K562 (cell line): ENCODE results near the gene SRF. TPM values are rescaled to one million over a fixed set of nuclear protein-coding genes. Genes with fewer than 3 reads are reported as not detected.
A peak's percentile ranks its signal among the peaks of the same experiment; 100 is the strongest.

Source experiments
- ATAC-seq: fragments of 200-7000 bp; cut with Tn5 transposase; 3 replicates; pipeline ENCODE4 v1.9.1; 2020; ENCODE audit warnings: moderate library complexity
- BruUV-seq: library from RNA; stranded (reverse); fragments of 400-500 nt; replicated peaks from 2 replicates; lab custom pipeline; 2021; lab: Mats Ljungman, UMichigan
- CTCF ChIA-PET: fragments of 300-600 bp; formaldehyde crosslinking; extraction: SDS; loops from one replicate; lab custom pipeline; 2021; ENCODE audit warnings: low intra/inter-chr PET ratio; lab: Yijun Ruan, JAX
- POLR2A ChIA-PET: fragments of 300-600, 350-650 bp; sonication (Branson Sonifier 250); formaldehyde crosslinking; extraction: SDS; loops from one replicate; lab custom pipeline; 2021; ENCODE audit warnings: antibody characterized with exemption, inconsistent platforms; lab: Yijun Ruan, JAX
- DNase-seq, 4 experiments: peaks; one replicate each; pipeline versions ENCODE4 v3.0.0 to v3.0.0-alpha.2; 2011 to 2018; ENCODE audit warnings: low spot score in 3 of 4, mixed read lengths in 3 of 4; ENCODE audit errors: extremely low read depth in 1 of 4
- FAIRE-seq: peaks from 2 replicates; lab custom pipeline; 2011; peaks lifted over from hg19 to GRCh38; lab: Jason Lieb, UNC
- H2AFZ ChIP-seq: 2 replicates; pipeline ENCODE4 v1.6.0; 2011; ENCODE audit warnings: low read depth, low read length, control low read depth, inconsistent platforms
- H3K27ac ChIP-seq: fragments of 200-600 bp; 3 replicates; pipeline ENCODE4 v1.8.0; 2011; ENCODE audit warnings: low read depth, mild to moderate bottlenecking, control low read depth, inconsistent platforms, low read length, moderate library complexity, mixed read lengths; ENCODE audit errors: extremely low read depth
- H3K27me3 ChIP-seq, 2 experiments: fragments of 300-600 bp in 1 of 2; 2 replicates in 1 of 2; 3 replicates in 1 of 2; pipeline versions ENCODE4 v1.6.0 to v1.8.0; 2011; ENCODE audit warnings: inconsistent platforms in 2 of 2, low read length in 2 of 2, mild to moderate bottlenecking in 1 of 2, mixed read lengths in 1 of 2, moderate library complexity in 1 of 2; ENCODE audit not compliant: control insufficient read depth in 2 of 2, insufficient read depth in 2 of 2
- H3K36me3 ChIP-seq: fragments of 300-600 bp; 3 replicates; pipeline ENCODE4 v1.8.0; 2011; ENCODE audit warnings: mild to moderate bottlenecking, low read length, inconsistent platforms; ENCODE audit not compliant: control insufficient read depth, insufficient read depth
- H3K4me1 ChIP-seq, 2 experiments: fragments of 200-600 bp in 1 of 2; replicated peaks in 1 of 2; 2 replicates in 1 of 2; 3 replicates in 1 of 2; pipeline versions ENCODE4 v1.5.1 to v1.8.0; 2011; ENCODE audit warnings: inconsistent platforms in 2 of 2, low read length in 2 of 2, mild to moderate bottlenecking in 1 of 2, mixed read lengths in 1 of 2, moderate library complexity in 1 of 2; ENCODE audit not compliant: control insufficient read depth in 2 of 2, insufficient read depth in 2 of 2
- H3K4me2 ChIP-seq: 2 replicates; pipeline ENCODE4 v1.6.1; 2011; ENCODE audit warnings: low read length, control low read depth, inconsistent platforms, mixed read lengths; ENCODE audit not compliant: insufficient read depth
- H3K4me3 ChIP-seq: fragments of 200-600 bp; sonication (generic), shearing (Covaris generic); 2 replicates; pipeline ENCODE4 v1.5.1; 2016; ENCODE audit warnings: control low read depth, inconsistent platforms
- H3K79me2 ChIP-seq: fragments of 200-600 bp; 3 replicates; pipeline ENCODE4 v1.8.0; 2011; ENCODE audit warnings: low read length, inconsistent platforms; ENCODE audit not compliant: control insufficient read depth, insufficient read depth
- H3K9ac ChIP-seq, 2 experiments: 2 replicates each; pipeline versions ENCODE4 v1.6.0 to v1.6.1; 2011; ENCODE audit warnings: low read depth in 2 of 2, low read length in 2 of 2, control low read depth in 1 of 2, inconsistent platforms in 1 of 2, mild to moderate bottlenecking in 1 of 2, mixed read lengths in 1 of 2; ENCODE audit not compliant: insufficient read depth in 1 of 2
- H3K9me1 ChIP-seq: one replicate; pipeline ENCODE4 v1.6.0; 2011; ENCODE audit warnings: inconsistent platforms, mild to moderate bottlenecking, low read length, moderate library complexity; ENCODE audit not compliant: control insufficient read depth, insufficient read depth
- H3K9me3 ChIP-seq: replicated peaks from 2 replicates; pipeline ENCODE4 v1.5.1; 2011; ENCODE audit warnings: low read depth, low read length, inconsistent platforms; ENCODE audit not compliant: control insufficient read depth, insufficient read depth
- H4K20me1 ChIP-seq: replicated peaks from 2 replicates; pipeline ENCODE4 v1.6.1; 2011; ENCODE audit warnings: low read length, inconsistent platforms, mixed read lengths; ENCODE audit not compliant: control insufficient read depth, insufficient read depth
- CHD2 ChIP-seq: IDR thresholded peaks from 2 replicates; pipeline ENCODE4 v1.6.1; 2011; ENCODE audit warnings: low read depth, low read length
- EGR1 ChIP-seq: fragments of 450-650 bp; conservative IDR thresholded peaks from 2 replicates; pipeline ENCODE4 v1.6.1; 2017; ENCODE audit warnings: mild to moderate bottlenecking
- FOXP1 ChIP-seq: sonication (generic); formaldehyde crosslinking; IDR thresholded peaks from 2 replicates; pipeline ENCODE4 v1.8.0; 2022; ENCODE audit warnings: mild to moderate bottlenecking, missing genetic modification reagents
- POLR2A ChIP-seq: fragments of 450-650 bp; conservative IDR thresholded peaks from 2 replicates; pipeline ENCODE4 v1.6.1; 2016
- POLR2AphosphoS2 ChIP-seq: IDR thresholded peaks from 2 replicates; pipeline ENCODE4 v1.6.1; 2012; ENCODE audit warnings: low read length, improper control_type of control experiment
- POLR2G ChIP-seq: fragments of 200-400 bp; formaldehyde crosslinking; IDR thresholded peaks from 2 replicates; pipeline ENCODE4 v1.6.1; 2017; ENCODE audit warnings: low read depth, mild to moderate bottlenecking, antibody characterized with exemption, low read length, moderate library complexity
- SUPT5H ChIP-seq: fragments of 450-650 bp; IDR thresholded peaks from 2 replicates; pipeline ENCODE4 v1.6.1; 2016
- USF1 ChIP-seq: sonication (generic); formaldehyde crosslinking; IDR thresholded peaks from 2 replicates; pipeline ENCODE4 v1.9.0; 2022; ENCODE audit warnings: mild to moderate bottlenecking, missing genetic modification reagents
- WGBS: fragments of 100-300 bp; shearing (Covaris generic); methylation state at CpG from one replicate; pipeline ENCODE4 v1.1.6; 2016; ENCODE audit warnings: low coverage, mixed read lengths; ENCODE audit not compliant: insufficient coverage; ENCODE audit errors: missing lambda C conversion rate; 5-methylcytosine and 5-hydroxymethylcytosine counted together
- in situ Hi-C: fragments of 300-500 bp; cut with MboI; formaldehyde crosslinking; loops from 4 replicates; pipeline ENCODE4 v1.15.0; 2018; ENCODE audit warnings: inconsistent platforms, mixed read lengths
- intact Hi-C: fragments of 100-400 bp; cut with micrococcal nuclease; formaldehyde crosslinking; loops from 2 replicates; pipeline ENCODE4 v1.14.2; 2022
- polyA plus RNA-seq, 8 experiments: library from polyadenylated mRNA; depleted of rRNA in 4 of 8; stranded (reverse) in 5 of 8; unstranded in 3 of 8; fragments of >200 nt; fragmentation: Nextera tagmentation in 2 of 8; fragmentation: Illumina TruSeq in 1 of 8; extraction: Ambion mirVana in 2 of 8; extraction: Trizol in 1 of 8; gene quantifications; 2 replicates each; pipeline versions ENCODE4 v1.2.1 to v1.2.3, GENCODE V29; 2011 to 2014; ENCODE audit warnings: inconsistent platforms in 1 of 8, missing spikeins in 1 of 8
- total RNA-seq, 7 experiments: library from RNA; depleted of rRNA in 6 of 7; stranded (reverse); fragments of >200 nt in 6 of 7; fragmentation: Illumina TruSeq in 2 of 7; extraction: Trizol in 2 of 7; gene quantifications; 2 replicates each; pipeline versions ENCODE4 v1.2.1 to v1.2.3, GENCODE V29; 2011 to 2021; ENCODE audit warnings: low replicate concordance in 1 of 7

SRF gene
- total and polyA plus RNA-seq, 9 of the 15 experiments (the other 6 are each of a cell fraction or from before 2014, with no cell fraction given), result 2.5 to 37.0 (median 24.6) TPM

GRCh38 chr6:43221046-43221972, 50.2 kb downstream of the SRF start:
- H3K4me1 ChIP-seq, result peaks cover 14 to 36% of the 10 kb centered on the region in 2 experiments; a peak in 4 of 5 replicates
- TF ChIP-seq POLR2AphosphoS2 (0 out of 2 replicates have a peak, but pooled peaks have one; percentile 24), USF1 (CRISPR knock-in tag) (0 out of 2 replicates have a peak, but pooled peaks have one; percentile 16), POLR2A (0 out of 2 replicates have a peak, but pooled peaks have one; percentile 20), FOXP1 (0 out of 2 replicates have a peak, but pooled peaks have one; percentile 57), CHD2 (no peak), EGR1 (no peak), SUPT5H (0 out of 2 replicates have a peak, but pooled peaks have one; percentile 23), POLR2G (peak; percentile 66)
- in situ Hi-C loops (no loop called here), intact Hi-C loops (no loop called here)
- FAIRE-seq (no peak), DNase-seq (no peak), ATAC-seq (no peak)
- H4K20me1 ChIP-seq, result no peaks in the 10 kb centered on the region
- BruUV-seq, result no TSS peak
- H3K4me3 ChIP-seq, result no peak overlapping the region
- 82% methylated on average over 17 of the region's 20 CpGs for WGBS
- H3K9me1 ChIP-seq, result no peaks in the 10 kb centered on the region
- no peak overlapping the region for H2AFZ ChIP-seq
- H3K36me3 ChIP-seq, result peaks cover 29% of the 10 kb centered on the region; the same call in 2 of the 3 replicates
- H3K9ac ChIP-seq, result peak overlapping the region in 1 of 2 experiments; percentile 76; a peak in 2 of 4 replicates
- no peaks in the 10 kb centered on the region for H3K79me2 ChIP-seq
- H3K27me3 ChIP-seq, result no peaks in the 10 kb centered on the region
- no peaks in the 10 kb centered on the region for H3K9me3 ChIP-seq
- CTCF ChIA-PET, result no interaction called here
- no peak overlapping the region for H3K4me2 ChIP-seq
- H3K27ac ChIP-seq, result no peak overlapping the region
- POLR2A ChIA-PET, result interaction anchor here (0.5 to 11.2 kb wide), 16 partner anchors 5 to 318 kb away, joined by 3 to 118 read pairs (median 4); partner anchors contain the start of genes CUL9 and DNPH1
